Ovary (tissue), 9 donors: ENCODE data around the gene PLCB1. TPM values are rescaled to one million over a fixed set of nuclear protein-coding genes. Genes with fewer than 3 reads are reported as not detected.

Experiments used
- DNase-seq, 5 donors: peaks; one replicate each; pipeline ENCODE4 v3.0.0-alpha.2; 2019 to 2020
- H3K27ac ChIP-seq, 2 donors: fragments of 200-600 bp; one replicate each; pipeline versions ENCODE4 v1.5.1 to v1.8.0; 2019 to 2022
- H3K27me3 ChIP-seq: fragments of 200-600 bp; one replicate; pipeline ENCODE4 v1.8.0; 2022
- H3K36me3 ChIP-seq: fragments of 200-600 bp; sonication (generic); one replicate; pipeline ENCODE4 v1.5.1; 2019
- H3K4me1 ChIP-seq: one replicate; pipeline ENCODE4 v1.8.1; 2013; ENCODE audit warnings: mild to moderate bottlenecking, moderate library complexity; ENCODE audit not compliant: insufficient read depth
- H3K4me3 ChIP-seq: fragments of 200-600 bp; sonication (generic); one replicate; pipeline ENCODE4 v1.5.1; 2017
- H3K9me3 ChIP-seq, 2 donors: fragments of 200-600 bp in 1 of 2; sonication (generic) in 1 of 2; one replicate each; pipeline versions ENCODE4 v1.5.1 to v1.8.1; 2013 to 2019; ENCODE audit warnings: mild to moderate bottlenecking in 1 of 2, moderate library complexity in 1 of 2
- CTCF ChIP-seq, 3 donors: fragments of 450-650 bp in 2 of 3; fragments of 200-600 bp in 1 of 3; IDR thresholded peaks; one replicate each; pipeline versions ENCODE4 v1.5.1 to v1.8.0; 2016 to 2022; ENCODE audit warnings: antibody characterized with exemption in 3 of 3, mild to moderate bottlenecking in 1 of 3
- EP300 ChIP-seq: sonication (generic); formaldehyde crosslinking; IDR thresholded peaks from one replicate; pipeline ENCODE4 v1.6.1; 2017; ENCODE audit warnings: antibody characterized with exemption
- POLR2A ChIP-seq: fragments of 450-650 bp; IDR thresholded peaks from one replicate; pipeline ENCODE4 v1.6.1; 2017; ENCODE audit warnings: antibody characterized with exemption, mild to moderate bottlenecking, moderate library complexity
- WGBS, 3 donors: extraction: QIAGEN DNeasy Blood & Tissue Kit in 1 of 3; methylation state at CpG; one replicate each; pipeline versions ENCODE4 v1.1.5 to v1.1.7; 2013 to 2017; 5-methylcytosine and 5-hydroxymethylcytosine counted together
- intact Hi-C, 4 donors: fragments of 100-400 bp; cut with DNase I; formaldehyde crosslinking; loops; one replicate each; pipeline versions ENCODE4 v1.11.0 to v1.15.1; 2022 to 2023
- polyA plus RNA-seq, 2 donors: library from polyadenylated mRNA; stranded (reverse); fragments of 200-250 nt in 1 of 2; fragments of 350-450 nt in 1 of 2; fragmentation: Illumina TruSeq in 1 of 2; extraction: RNeasy Lipid Tissue Mini Kit (QIAGEN cat#74804) in 1 of 2; gene quantifications; one replicate each; pipeline ENCODE4 v1.2.3, GENCODE V29; 2013 to 2014
- total RNA-seq, 7 donors: library from RNA; depleted of rRNA in 2 of 7; stranded (reverse); fragments of >200 nt in 2 of 7; fragmentation: NEBNext Ultra II Directional in 3 of 7; extraction: Animal tissue kit (Norgen Biotek cat#: 25700) in 3 of 7; gene quantifications; one replicate each; pipeline versions ENCODE4 v1.1.0 to v1.2.4, GENCODE V29; 2016 to 2023
- donor health status: DM: no; HTN: no; CAD: no; lungs with moderate emphysema.
- donor health status: DM: no; HTN: no; CAD: no.
- donor health status: Bipolar disorder and iron deficiency.
- donor health status: DM: yes; HTN: yes; CAD: no.
- donor health status: DM: no; HTN: no; CAD: no.
- donor health status: DM: yes; HTN: yes; CAD: no.

The PLCB1 gene
- total and polyA plus RNA-seq, 9 donors: 2.9 to 29.5 (median 9.0) TPM

- H3K9me3 ChIP-seq: no peaks in the 10 kb centered on the region
- 84 to 96% (median 94%) methylated on average over 4 of the region's 4 CpGs for WGBS, 3 donors
- TF ChIP-seq CTCF (IDR thresholded peaks at IDR 0.05) (no peak), POLR2A (no peak)
These were observed 383.9 kb downstream of the PLCB1 start for GRCh38 chr20:8515810-8516435.

GRCh38 chr20:8518878-8519277 lies 386.8 kb downstream of the PLCB1 start:
- Histone ChIP-seq H3K36me3 (no peaks in the 10 kb centered on the region), H3K4me1 (no peaks in the 10 kb centered on the region), H3K27me3 (no peaks in the 10 kb centered on the region), H3K9me3 (no peaks in the 10 kb centered on the region), H3K27ac (no peak overlapping the region), H3K4me3 (no peak overlapping the region)
- 92 to 95% (median 93%) methylated on average over 4 of the region's 4 CpGs for WGBS, 3 donors
- DNase-seq: no peak
- intact Hi-C loops: no loop called here
- TF ChIP-seq CTCF (IDR thresholded peaks at IDR 0.05) (no peak), EP300 (no peak), POLR2A (no peak)

More at GRCh38 chr20:8515810-8516435, 383.9 kb downstream of the PLCB1 start:
- Histone ChIP-seq H3K27ac (no peak overlapping the region), H3K36me3 (no peaks in the 10 kb centered on the region), H3K4me3 (no peak overlapping the region), H3K4me1 (no peaks in the 10 kb centered on the region), H3K27me3 (no peaks in the 10 kb centered on the region)
- no peak for DNase-seq
- intact Hi-C loops: no loop called here

- Histone ChIP-seq H3K4me1 (no peaks in the 10 kb centered on the region), H3K27me3 (no peaks in the 10 kb centered on the region), H3K9me3 (no peaks in the 10 kb centered on the region), H3K36me3 (no peaks in the 10 kb centered on the region), H3K4me3 (no peak overlapping the region), H3K27ac (no peak overlapping the region)
- no peak for TF ChIP-seq POLR2A
- no peak for TF ChIP-seq CTCF (IDR thresholded peaks at IDR 0.05)
- TF ChIP-seq EP300: no peak
- WGBS, 3 donors: 87 to 98% (median 91%) methylated on average over 1 of the region's 1 CpG
- intact Hi-C loops: no loop called here
- no peak for DNase-seq
These were observed 387.8 kb downstream of the PLCB1 start for GRCh38 chr20:8519887-8520286.

GRCh38 chr20:8522168-8522567 lies 390.1 kb downstream of the PLCB1 start:
- Histone ChIP-seq H3K27ac (no peak overlapping the region), H3K9me3 (no peaks in the 10 kb centered on the region), H3K36me3 (no peaks in the 10 kb centered on the region), H3K27me3 (no peaks in the 10 kb centered on the region), H3K4me1 (no peaks in the 10 kb centered on the region), H3K4me3 (no peak overlapping the region)
- intact Hi-C loops: no loop called here
- WGBS, 3 donors: 82 to 94% (median 93%) methylated on average over 4 of the region's 4 CpGs
- TF ChIP-seq POLR2A: no peak
- no peak for TF ChIP-seq CTCF (IDR thresholded peaks at IDR 0.05)
- no peak for TF ChIP-seq EP300
- DNase-seq: no peak
